Mesenchymal stem cell (in vitro differentiated cells and primary cell): ENCODE data around the gene WDR31.
"Not testable (repeated sequence)": the region's sequence is repeated elsewhere in the genome, so short reads cannot be mapped to it uniquely, and the experiment has no call there.

Experiments used
- DNase-seq: peaks from one replicate; pipeline ENCODE4 v3.0.0-alpha.2; 2013
- H2AFZ ChIP-seq: one replicate; pipeline ENCODE4 v1.6.1; 2013; ENCODE audit warnings: low read depth, mild to moderate bottlenecking, control low read depth, inconsistent platforms, low read length, moderate library complexity
- H2AK5ac ChIP-seq: 2 replicates; pipeline ENCODE4 v1.6.1; 2013; ENCODE audit warnings: low read length, moderate library complexity, mild to moderate bottlenecking, inconsistent platforms; ENCODE audit not compliant: severe bottlenecking
- H2BK120ac ChIP-seq: one replicate; pipeline ENCODE4 v1.6.1; 2013; ENCODE audit warnings: low read depth, mild to moderate bottlenecking, inconsistent platforms, low read length, moderate library complexity
- H2BK12ac ChIP-seq, 2 experiments: one replicate each; pipeline ENCODE4 v1.6.1; 2013; ENCODE audit warnings: inconsistent platforms in 2 of 2, low read length in 2 of 2, mild to moderate bottlenecking in 2 of 2, moderate library complexity in 2 of 2, control low read depth in 1 of 2
- H2BK15ac ChIP-seq: one replicate; pipeline ENCODE4 v1.6.1; 2013; ENCODE audit warnings: mild to moderate bottlenecking, low read depth, inconsistent platforms; ENCODE audit not compliant: poor library complexity, severe bottlenecking
- H2BK5ac ChIP-seq: 2 replicates; pipeline ENCODE4 v1.6.1; 2013; ENCODE audit warnings: low read depth, mild to moderate bottlenecking, low read length, control low read depth, inconsistent platforms; ENCODE audit not compliant: poor library complexity, severe bottlenecking
- H3K14ac ChIP-seq, 2 experiments: one replicate each; pipeline ENCODE4 v1.6.1; 2013; ENCODE audit warnings: inconsistent platforms in 2 of 2, low read length in 2 of 2, control low read depth in 1 of 2, mild to moderate bottlenecking in 1 of 2, moderate library complexity in 1 of 2
- H3K18ac ChIP-seq, 2 experiments: one replicate each; pipeline ENCODE4 v1.6.1; 2013; ENCODE audit warnings: inconsistent platforms in 2 of 2, low read length in 2 of 2, control low read depth in 1 of 2, low read depth in 1 of 2, mild to moderate bottlenecking in 1 of 2
- H3K23ac ChIP-seq, 2 experiments: one replicate each; pipeline ENCODE4 v1.6.1; 2013; ENCODE audit warnings: inconsistent platforms in 2 of 2, low read length in 2 of 2, mild to moderate bottlenecking in 2 of 2, moderate library complexity in 2 of 2, control low read depth in 1 of 2
- H3K27ac ChIP-seq: 2 replicates; pipeline ENCODE4 v1.5.1; 2013; ENCODE audit warnings: mild to moderate bottlenecking, moderate library complexity, low read length, control low read depth, inconsistent platforms; ENCODE audit not compliant: poor library complexity, severe bottlenecking
- H3K27me3 ChIP-seq, 2 experiments: 2 replicates each; pipeline versions ENCODE4 v1.6.1 to v1.7.0; 2013; ENCODE audit warnings: low read length in 2 of 2, mild to moderate bottlenecking in 2 of 2, moderate library complexity in 2 of 2, control low read depth in 1 of 2, inconsistent platforms in 1 of 2; ENCODE audit not compliant: control insufficient read depth in 1 of 2, insufficient read depth in 1 of 2
- H3K36me3 ChIP-seq, 2 experiments: 2 replicates each; pipeline versions ENCODE4 v1.6.1 to v1.7.0; 2013; ENCODE audit warnings: low read length in 2 of 2, control low read depth in 1 of 2, inconsistent platforms in 1 of 2, low read depth in 1 of 2, mild to moderate bottlenecking in 1 of 2; ENCODE audit not compliant: insufficient read depth in 2 of 2, control insufficient read depth in 1 of 2
- H3K4ac ChIP-seq, 2 experiments: one replicate each; pipeline ENCODE4 v1.6.1; 2013; ENCODE audit warnings: inconsistent platforms in 2 of 2, low read length in 2 of 2, mild to moderate bottlenecking in 2 of 2, moderate library complexity in 2 of 2, control low read depth in 1 of 2, low read depth in 1 of 2
- H3K4me1 ChIP-seq: 2 replicates; pipeline ENCODE4 v1.6.1; 2013; ENCODE audit warnings: low read depth, low read length, control low read depth; ENCODE audit not compliant: control insufficient read depth, insufficient read depth
- H3K4me2 ChIP-seq: 2 replicates; pipeline ENCODE4 v1.6.1; 2013; ENCODE audit warnings: low read length, mild to moderate bottlenecking, inconsistent platforms; ENCODE audit not compliant: poor library complexity, severe bottlenecking
- H3K4me3 ChIP-seq, 2 experiments: 2 replicates each; pipeline versions ENCODE4 v1.5.1 to v1.7.0; 2013; ENCODE audit warnings: low read length in 2 of 2, mild to moderate bottlenecking in 2 of 2, control low read depth in 1 of 2, low read depth in 1 of 2; ENCODE audit not compliant: insufficient read depth in 1 of 2
- H3K79me1 ChIP-seq: replicated peaks from 2 replicates; pipeline ENCODE4 v1.6.1; 2013; ENCODE audit warnings: mild to moderate bottlenecking, control low read depth, low read length, inconsistent platforms; ENCODE audit not compliant: poor library complexity, severe bottlenecking
- H3K9ac ChIP-seq: 2 replicates; pipeline ENCODE4 v1.7.0; 2013; ENCODE audit warnings: mild to moderate bottlenecking, low read length, moderate library complexity
- H3K9me3 ChIP-seq: 2 replicates; pipeline ENCODE4 v1.7.0; 2013; ENCODE audit warnings: mild to moderate bottlenecking, low read length; ENCODE audit not compliant: control insufficient read depth
- H4K8ac ChIP-seq: one replicate; pipeline ENCODE4 v1.6.1; 2013; ENCODE audit warnings: inconsistent platforms, mild to moderate bottlenecking, low read length, moderate library complexity
- H4K91ac ChIP-seq: one replicate; pipeline ENCODE4 v1.6.1; 2013; ENCODE audit warnings: mild to moderate bottlenecking, low read length, inconsistent platforms
- WGBS: methylation state at CpG from one replicate; pipeline ENCODE4 v1.1.7; 2013; ENCODE audit warnings: mixed read lengths; 5-methylcytosine and 5-hydroxymethylcytosine counted together

Gene WDR31

GRCh38 chr9:113365652-113366051, 25.6 kb upstream of the WDR31 start:
- not testable (repeated sequence) for H3K4me3 ChIP-seq, H3K4ac ChIP-seq, H2BK12ac ChIP-seq, H3K27ac ChIP-seq, H3K4me2 ChIP-seq, H3K9ac ChIP-seq, H2AFZ ChIP-seq, H2BK5ac ChIP-seq, H3K79me1 ChIP-seq, H3K36me3 ChIP-seq, H4K91ac ChIP-seq, DNase-seq, H3K23ac ChIP-seq, H2AK5ac ChIP-seq, H3K4me1 ChIP-seq, H3K27me3 ChIP-seq, H3K18ac ChIP-seq, H2BK120ac ChIP-seq, H2BK15ac ChIP-seq, H3K9me3 ChIP-seq, H3K14ac ChIP-seq, H4K8ac ChIP-seq
- 89% methylated on average over 3 of the region's 3 CpGs for WGBS

GRCh38 chr9:113364951-113365350, 24.9 kb upstream of the WDR31 start:
- Histone ChIP-seq H2BK12ac (no peak overlapping the region), H2AFZ (no peak overlapping the region), H3K23ac (no peak overlapping the region), H3K18ac (no peak overlapping the region), H4K91ac (no peak overlapping the region), H3K79me1 (no peaks in the 10 kb centered on the region), H2BK15ac (no peak overlapping the region), H3K14ac (no peak overlapping the region), H3K27ac (no peak overlapping the region), H4K8ac (no peak overlapping the region), H2BK5ac (no peak overlapping the region), H3K4me1 (peaks cover 8% of the 10 kb centered on the region), H2AK5ac (no peak overlapping the region), H3K27me3 (no peaks in the 10 kb centered on the region), H3K4me3 (no peak overlapping the region), H3K36me3 (no peaks in the 10 kb centered on the region), H3K4me2 (no peak overlapping the region), H2BK120ac (no peak overlapping the region), H3K4ac (no peak overlapping the region), H3K9ac (no peak overlapping the region), H3K9me3 (no peaks in the 10 kb centered on the region)
- no CpG with 5 or more reads among the region's 1 CpG for WGBS
- no peak for DNase-seq

DNA sequence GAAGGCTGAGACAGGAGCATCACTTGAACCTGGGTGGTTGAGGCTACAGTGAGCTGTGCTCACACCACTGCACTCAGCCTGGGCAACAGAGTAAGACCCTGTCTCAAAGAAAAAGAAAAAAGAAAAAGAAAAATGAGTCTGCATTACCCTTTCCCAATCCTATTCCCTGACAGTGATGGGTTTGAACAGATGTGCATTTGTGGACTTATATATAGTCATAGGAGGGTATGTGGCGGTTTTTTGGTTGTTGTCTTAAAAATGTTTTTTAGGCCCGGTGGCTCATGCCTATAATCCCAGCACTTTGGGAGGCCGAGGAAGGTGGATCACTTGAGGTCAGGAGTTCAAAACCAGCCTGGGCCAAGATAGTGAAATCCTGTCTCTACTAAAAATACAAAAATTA, 23.3 kb upstream of the WDR31 start:
- Histone ChIP-seq H2AFZ (no peak overlapping the region), H3K9me3 (no peaks in the 10 kb centered on the region)
- DNase-seq = no peak

DNA sequence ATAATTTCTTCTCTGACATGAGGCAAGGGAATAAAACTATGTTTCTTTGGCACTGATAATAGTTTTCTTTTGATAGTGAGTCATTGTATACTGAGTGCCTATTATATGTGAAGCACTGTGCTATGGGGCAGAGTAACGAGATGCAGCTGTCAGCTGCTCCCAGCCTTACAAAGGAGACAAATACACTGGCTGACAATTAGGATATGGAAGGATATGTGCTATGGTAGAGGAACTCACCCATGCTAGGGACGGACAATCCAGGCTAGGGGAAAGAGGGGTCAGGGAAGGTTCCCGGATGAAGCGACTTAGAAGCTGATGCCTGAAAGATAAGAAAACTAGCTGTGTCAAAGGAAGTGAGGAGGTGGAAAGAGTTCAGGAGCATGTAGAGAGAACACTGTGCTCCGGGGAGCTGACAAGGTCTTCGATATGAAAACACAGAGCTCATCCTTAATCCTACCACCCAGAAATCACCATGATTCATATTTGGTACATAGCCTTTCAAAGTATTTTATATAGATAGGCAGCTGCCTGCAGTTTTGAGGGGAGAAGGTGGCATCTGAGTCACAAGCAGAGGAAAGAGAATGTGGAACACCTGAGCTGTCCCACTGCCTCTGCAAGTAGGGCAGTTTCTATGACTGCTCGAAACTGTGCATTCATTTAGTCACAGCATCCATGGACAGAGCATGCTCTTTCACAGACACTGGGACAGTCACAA, 21.4 kb upstream of the WDR31 start:
- Histone ChIP-seq H2AFZ (no peak overlapping the region), H2BK5ac (no peak overlapping the region), H3K4me3 (peak overlapping the region in 1 of 2 experiments; percentile 26), H3K14ac (no peak overlapping the region), H3K4me1 (peaks cover 8% of the 10 kb centered on the region), H4K8ac (no peak overlapping the region), H3K23ac (no peak overlapping the region), H3K27me3 (peaks cover 6 to 10% of the 10 kb centered on the region in 2 experiments), H2BK12ac (no peak overlapping the region), H3K27ac (no peak overlapping the region), H3K36me3 (no peaks in the 10 kb centered on the region), H3K4me2 (no peak overlapping the region), H2BK120ac (no peak overlapping the region), H3K9ac (no peak overlapping the region), H4K91ac (no peak overlapping the region), H3K4ac (no peak overlapping the region), H2BK15ac (no peak overlapping the region), H2AK5ac (no peak overlapping the region), H3K18ac (no peak overlapping the region), H3K79me1 (no peaks in the 10 kb centered on the region), H3K9me3 (no peaks in the 10 kb centered on the region)
- 69% methylated on average over 5 of the region's 7 CpGs for WGBS
- DNase-seq = no peak

More for the DNA sequence above, 23.3 kb upstream of the WDR31 start:
- Histone ChIP-seq H2BK5ac (no peak overlapping the region), H2BK15ac (no peak overlapping the region), H2BK120ac (no peak overlapping the region), H4K8ac (no peak overlapping the region), H3K23ac (no peak overlapping the region), H3K14ac (no peak overlapping the region), H2AK5ac (no peak overlapping the region), H3K4me1 (peaks cover 8% of the 10 kb centered on the region), H3K27me3 (peaks cover 0 to 4% of the 10 kb centered on the region in 2 experiments), H3K36me3 (no peaks in the 10 kb centered on the region), H4K91ac (no peak overlapping the region), H2BK12ac (no peak overlapping the region), H3K9ac (no peak overlapping the region), H3K18ac (no peak overlapping the region), H3K27ac (no peak overlapping the region), H3K4ac (no peak overlapping the region), H3K4me3 (no peak overlapping the region), H3K79me1 (no peaks in the 10 kb centered on the region), H3K4me2 (no peak overlapping the region)
- WGBS = 85% methylated on average over 3 of the region's 3 CpGs
